Vagina (tissue), 2 donors: ENCODE measurements around the gene SLC7A14.

Experiments
- CTCF ChIP-seq, 3 experiments: fragments of 450-650 bp in 2 of 3; fragments of 200-600 bp in 1 of 3; sonication (generic) in 1 of 3; IDR thresholded peaks; one replicate each; pipeline ENCODE4 v1.5.1; 2017 to 2019; ENCODE audit warnings: antibody characterized with exemption in 3 of 3, mild to moderate bottlenecking in 2 of 3, moderate library complexity in 2 of 3
- POLR2A ChIP-seq, 2 donors: fragments of 450-650 bp; IDR thresholded peaks; one replicate each; pipeline ENCODE4 v1.6.1; 2017; ENCODE audit warnings: antibody characterized with exemption in 2 of 2, mild to moderate bottlenecking in 2 of 2, moderate library complexity in 2 of 2
- POLR2AphosphoS5 ChIP-seq, 2 donors: sonication (generic); formaldehyde crosslinking; IDR thresholded peaks; one replicate each; pipeline ENCODE4 v1.9.0; 2017; ENCODE audit warnings: antibody characterized with exemption in 2 of 2, mild to moderate bottlenecking in 2 of 2, low read depth in 1 of 2; ENCODE audit not compliant: insufficient read depth in 1 of 2

GRCh38 chr3:170438836-170439235 is 147.0 kb downstream of the SLC7A14 start:
- TF ChIP-seq CTCF (IDR thresholded peaks at IDR 0.05) (no peak), POLR2A (IDR thresholded peaks at IDR 0.05) (no peak), POLR2AphosphoS5 (IDR thresholded peaks at IDR 0.05; ENCODE audit: insufficient read depth in 1 of 2, low read depth in 1 of 2) (no peak)
